ENCODE data around the gene PRRT1. TPM values are rescaled to one million over a fixed set of nuclear protein-coding genes. Genes with fewer than 3 reads are reported as not detected.

PRRT1 gene
- total and polyA plus RNA-seq, 2 of the 4 experiments (the other 2 are of a cell fraction): 0.99 TPM; not detected in 1

GRCh38 chr6:32107406-32107805, 44.3 kb downstream of the PRRT1 start:
- Histone ChIP-seq H2BK120ac (ENCODE audit: low read depth, low read length) (no peak overlapping the region; the same call in 1 of the 2 replicates), H4K20me1 (ENCODE audit: insufficient read depth, low read length) (no peaks in the 10 kb centered on the region), H3K14ac (replicated peaks; ENCODE audit: low read depth, low read length) (no peak overlapping the region), H3K56ac (ENCODE audit: extremely low read depth, insufficient read depth, low read length) (no peak overlapping the region), H3K9me1 (ENCODE audit: insufficient read depth, low read length) (peaks cover 3% of the 10 kb centered on the region; the same call in 1 of the 2 replicates), H3K4me1 (ENCODE audit: control insufficient read depth, insufficient read depth, low read length) (peaks cover 22% of the 10 kb centered on the region), H4K5ac (ENCODE audit: low read depth, low read length) (peak overlapping the region; percentile 75; the same call in 1 of the 2 replicates), H3K79me1 (ENCODE audit: low read depth in 1 of 2, low read length in 2 of 2) (no peaks in the 10 kb centered on the region), H3K36me3 (ENCODE audit: control insufficient read depth, insufficient read depth, low read length) (peaks cover 3% of the 10 kb centered on the region; the same call in 1 of the 2 replicates), H3K9ac (ENCODE audit: low read depth, low read length) (peak overlapping the region; percentile 18; the same call in 1 of the 2 replicates), H3K4me3 (ENCODE audit: insufficient read depth, low read depth, low read length) (no peak overlapping the region), H3K9me3 (ENCODE audit: control insufficient read depth, insufficient read depth, low read length) (no peaks in the 10 kb centered on the region), H3K4ac (ENCODE audit: low read depth, low read length) (peak overlapping the region; percentile 36), H4K91ac (ENCODE audit: insufficient read depth, low read depth, low read length) (peak overlapping the region; percentile 18; the same call in 1 of the 2 replicates), H3K4me2 (ENCODE audit: low read depth, low read length) (no peak overlapping the region; the same call in 1 of the 2 replicates), H2BK20ac (ENCODE audit: low read depth, low read length) (peak overlapping the region; percentile 38; the same call in 1 of the 2 replicates), H2AK5ac (ENCODE audit: low read depth, low read length) (no peak overlapping the region), H2AK9ac (replicated peaks; ENCODE audit: low read depth, low read length, poor library complexity) (peak overlapping the region; percentile 34), H2BK15ac (ENCODE audit: low read depth, low read length) (no peak overlapping the region), H3K18ac (ENCODE audit: low read depth, low read length) (peak overlapping the region; percentile 43; the same call in 1 of the 2 replicates), H3K27ac (ENCODE audit: insufficient read depth, low read length) (peak overlapping the region; percentile 83; the same call in 1 of the 2 replicates), H4K8ac (ENCODE audit: low read depth in 2 of 2, low read length in 2 of 2) (peak overlapping the region; percentile 17 to 45; a peak in 1 of 4 replicates), H3K23ac (ENCODE audit: low read depth, low read length) (no peak overlapping the region), H3K27me3 (ENCODE audit: control insufficient read depth, insufficient read depth, low read length) (peaks cover 29% of the 10 kb centered on the region), H2AFZ (replicated peaks; ENCODE audit: low read length, poor library complexity) (no peak overlapping the region), H2BK5ac (ENCODE audit: low read depth, low read length, poor library complexity, severe bottlenecking) (no peak overlapping the region)
- dilution Hi-C loops (cut with HindIII; ENCODE audit: low sequenced_read_pairs, unreplicated experiment): no loop called here
- no TSS peak for BruUV-seq (replicated peaks)
- ATAC-seq (ENCODE audit: low read depth): no peak
- ChIA-PET POLR2A (ENCODE audit: unreplicated experiment) (no interaction called here), CTCF (interaction anchor here (1.5 kb wide), 1 partner anchor 9 kb away, joined by 6 read pairs; no protein-coding TSS in a partner anchor)
- WGBS, 2 experiments (ENCODE audit: extremely low coverage in 2 of 2, insufficient read length in 1 of 2): no CpG with 5 or more reads among the region's 1 CpG
- intact Hi-C loops (cut with micrococcal nuclease): no loop called here
- in situ Hi-C loops (cut with MboI; ENCODE audit: low sequenced_read_pairs): no loop called here
- TF ChIP-seq, protein P1, sequence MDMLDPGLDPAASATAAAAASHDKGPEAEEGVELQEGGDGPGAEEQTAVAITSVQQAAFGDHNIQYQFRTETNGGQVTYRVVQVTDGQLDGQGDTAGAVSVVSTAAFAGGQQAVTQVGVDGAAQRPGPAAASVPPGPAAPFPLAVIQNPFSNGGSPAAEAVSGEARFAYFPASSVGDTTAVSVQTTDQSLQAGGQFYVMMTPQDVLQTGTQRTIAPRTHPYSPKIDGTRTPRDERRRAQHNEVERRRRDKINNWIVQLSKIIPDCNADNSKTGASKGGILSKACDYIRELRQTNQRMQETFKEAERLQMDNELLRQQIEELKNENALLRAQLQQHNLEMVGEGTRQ (IDR thresholded peaks at IDR 0.05; ENCODE audit: low read depth, low read length): no peak
- TF ChIP-seq BHLHE40 (IDR thresholded peaks at IDR 0.05; ENCODE audit: low read depth, low read length): no peak
- no peak for TF ChIP-seq FOS (IDR thresholded peaks at IDR 0.05; ENCODE audit: low read depth, low read length)
- no peak for TF ChIP-seq MAZ (IDR thresholded peaks at IDR 0.05; ENCODE audit: borderline replicate concordance, low read depth, low read length)
- no peak for TF ChIP-seq SMC3 (IDR thresholded peaks at IDR 0.05; ENCODE audit: low read depth, low read length)
- no peak for DNase-seq

All from IMR-90 (cell line).